ENCODE results near the gene DNPH1. TPM values are rescaled to one million over a fixed set of nuclear protein-coding genes. Genes with fewer than 3 reads are reported as not detected.

Gene DNPH1
- total and polyA plus RNA-seq, 4 experiments from 2014 or later = 32.8 to 159 (median 64.1) TPM

- Histone ChIP-seq H3K27me3 (ENCODE audit: insufficient read depth, low read length) (peaks cover 12% of the 10 kb centered on the region), H3K27ac (ENCODE audit: low read depth, low read length) (no peak overlapping the region), H3K9me3 (ENCODE audit: control insufficient read depth in 1 of 2, low read length in 2 of 2) (no peaks in the 10 kb centered on the region), H3K4me1 (ENCODE audit: insufficient read depth, low read length) (peaks cover 17% of the 10 kb centered on the region), H3K36me3 (ENCODE audit: insufficient read depth, low read length) (no peaks in the 10 kb centered on the region), H3K4me3 (ENCODE audit: low read length in 2 of 2) (peak overlapping the region in 1 of 2 donors; percentile 51)
- intact Hi-C loops (cut with micrococcal nuclease) = no loop called here
- Mint-ChIP-seq H3K4me3 (peak overlapping the region; percentile 83 to 93 (median 86)), H3K27me3 (peaks cover 6 to 19% of the 10 kb centered on the region in 2 donors), H3K36me3 (no peaks in the 10 kb centered on the region), H3K27ac (peak overlapping the region in 6 of 7 donors; percentile 15 to 92 (median 60)), H3K4me1 (peaks cover 4 to 9% (median 6%) of the 10 kb centered on the region in 4 donors), H3K9me3 (no peaks in the 10 kb centered on the region)
- ChIA-PET CTCF (ENCODE audit: partially characterized antibody) (interaction anchor here (1.6 kb wide), 1 partner anchor 121 kb away, joined by 4 read pairs; no protein-coding TSS in a partner anchor), POLR2A (ENCODE audit: partially characterized antibody) (interaction anchor here (0.6 to 0.8 kb wide), 2 partner anchors 94 to 283 kb away, joined by 3 read pairs; partner anchors contain the start of gene ZNF318)
- DNase-seq = peak; percentile 49 to 66 (median 53)
Measured at GRCh38 chr6:43275801-43276576, 46.7 kb upstream of the DNPH1 start.

DNA sequence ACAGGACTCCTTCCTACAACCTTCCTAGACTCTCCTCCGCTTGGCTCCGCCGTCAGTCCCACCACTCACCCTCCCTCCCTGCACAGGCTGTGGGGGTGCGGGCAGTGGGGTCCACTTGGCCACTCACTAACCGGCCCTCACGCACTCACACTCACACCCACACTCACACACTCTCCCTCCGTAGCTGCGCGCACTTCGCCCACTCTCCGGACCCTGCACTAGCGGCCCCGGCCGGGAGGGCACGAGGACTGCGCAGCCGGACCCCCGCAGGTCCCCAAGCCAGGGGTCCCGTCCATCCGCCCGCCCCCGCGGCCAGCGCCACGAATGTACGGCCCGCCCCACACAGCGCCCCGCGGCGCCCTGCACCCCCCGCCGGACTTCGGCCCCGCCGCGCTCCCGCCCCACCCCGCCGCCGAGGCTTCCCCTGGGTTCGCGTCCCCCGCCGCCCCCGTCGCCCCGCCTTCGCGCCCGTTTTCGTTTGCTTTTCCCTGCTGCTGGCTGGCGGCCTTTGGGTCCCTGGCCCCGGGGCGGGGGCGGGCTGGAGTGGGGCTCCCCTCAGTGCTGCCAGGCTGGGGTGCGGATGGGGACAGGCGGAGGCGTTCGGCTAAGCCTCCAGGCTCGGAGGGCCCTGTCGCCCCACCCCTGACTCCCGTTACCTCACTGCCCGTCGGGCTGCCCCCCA, 45.8 kb upstream of the DNPH1 start:
- ChIA-PET POLR2A (ENCODE audit: partially characterized antibody) (interaction anchor here (0.8 kb wide), 1 partner anchor 94 kb away, joined by 3 read pairs; the partner anchor contains the start of gene ZNF318), CTCF (ENCODE audit: partially characterized antibody) (no interaction called here)
- no peaks in the 10 kb centered on the region for H3K9me3 ChIP-seq (ENCODE audit: control insufficient read depth in 1 of 2, low read length in 2 of 2)
- H3K9me3 Mint-ChIP-seq = no peaks in the 10 kb centered on the region
- H3K27ac ChIP-seq (ENCODE audit: low read depth, low read length) = no peak overlapping the region
- peak overlapping the region in 1 of 2 donors; percentile 51 for H3K4me3 ChIP-seq (ENCODE audit: low read length in 2 of 2)
- intact Hi-C loops (cut with micrococcal nuclease) = no loop called here
- H3K27me3 ChIP-seq (ENCODE audit: insufficient read depth, low read length) = peaks cover 12% of the 10 kb centered on the region
- peaks cover 6 to 9% (median 7%) of the 10 kb centered on the region in 4 donors for H3K4me1 Mint-ChIP-seq
- H3K36me3 ChIP-seq (ENCODE audit: insufficient read depth, low read length) = no peaks in the 10 kb centered on the region
- H3K36me3 Mint-ChIP-seq = no peaks in the 10 kb centered on the region
- H3K4me1 ChIP-seq (ENCODE audit: insufficient read depth, low read length) = peaks cover 19% of the 10 kb centered on the region
- peaks cover 2 to 14% of the 10 kb centered on the region in 2 donors for H3K27me3 Mint-ChIP-seq
- H3K27ac Mint-ChIP-seq = peak overlapping the region in 1 of 7 donors; percentile 76
- H3K4me3 Mint-ChIP-seq = peak overlapping the region; percentile 71 to 93 (median 82)
- DNase-seq = peak in 4 of 5 donors; percentile 18 to 52 (median 22)

DNA sequence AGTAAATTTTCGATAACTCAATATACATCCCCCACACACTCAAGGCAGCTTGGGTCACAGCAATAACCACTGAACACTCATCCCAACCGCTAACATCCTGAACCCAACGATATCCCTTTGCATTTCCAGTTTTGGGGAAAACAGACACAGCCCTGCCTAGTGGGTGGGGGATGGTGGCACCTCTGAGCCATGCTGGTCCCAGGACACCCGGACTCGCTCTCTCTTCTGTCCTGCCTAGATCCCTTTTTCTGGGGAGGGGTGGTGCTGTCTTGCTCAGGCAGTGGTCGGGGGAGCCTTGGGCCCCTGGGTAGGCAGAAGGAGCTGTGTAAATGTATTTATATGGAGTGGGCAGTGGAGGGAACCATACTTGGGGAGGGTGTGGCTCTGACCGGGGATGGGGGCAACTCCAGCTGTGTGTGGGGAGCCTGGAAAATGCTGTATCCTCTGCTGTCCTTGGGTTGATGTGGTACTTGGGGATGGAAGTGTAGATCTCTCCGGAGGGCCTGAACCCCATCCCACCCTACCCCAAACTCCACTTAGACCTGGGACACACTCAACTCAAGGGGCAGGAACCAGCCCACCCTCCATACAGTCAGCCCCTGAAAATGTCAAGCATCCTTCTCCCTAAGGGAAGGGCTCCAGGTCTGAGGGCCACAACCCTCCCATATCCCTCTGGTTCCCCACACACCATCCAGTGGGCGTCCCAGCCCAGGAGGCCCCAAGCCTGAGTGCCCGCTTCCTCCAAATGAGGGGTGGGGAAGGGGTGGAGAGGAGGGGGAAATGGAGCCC, 45.0 kb upstream of the DNPH1 start:
- peaks cover 2 to 14% of the 10 kb centered on the region in 2 donors for H3K27me3 Mint-ChIP-seq
- H3K9me3 Mint-ChIP-seq = no peaks in the 10 kb centered on the region
- no peak for DNase-seq
- Histone ChIP-seq H3K27me3 (ENCODE audit: insufficient read depth, low read length) (peaks cover 12% of the 10 kb centered on the region), H3K36me3 (ENCODE audit: insufficient read depth, low read length) (no peaks in the 10 kb centered on the region), H3K9me3 (ENCODE audit: control insufficient read depth in 1 of 2, low read length in 2 of 2) (no peaks in the 10 kb centered on the region), H3K4me3 (ENCODE audit: low read length in 2 of 2) (no peak overlapping the region), H3K4me1 (ENCODE audit: insufficient read depth, low read length) (peaks cover 24% of the 10 kb centered on the region), H3K27ac (ENCODE audit: low read depth, low read length) (no peak overlapping the region)
- intact Hi-C loops (cut with micrococcal nuclease) = no loop called here
- H3K27ac Mint-ChIP-seq = peak overlapping the region in 3 of 7 donors; percentile 40 to 65 (median 42)
- ChIA-PET POLR2A (ENCODE audit: partially characterized antibody) (no interaction called here), CTCF (ENCODE audit: partially characterized antibody) (no interaction called here)
- H3K4me1 Mint-ChIP-seq = peaks cover 6 to 11% (median 9%) of the 10 kb centered on the region in 4 donors
- peak overlapping the region; percentile 71 to 80 (median 72) for H3K4me3 Mint-ChIP-seq
- H3K36me3 Mint-ChIP-seq = no peaks in the 10 kb centered on the region

- ChIA-PET CTCF (ENCODE audit: partially characterized antibody) (interaction anchor here (1.0 kb wide), 1 partner anchor 125 kb away, joined by 3 read pairs; no protein-coding TSS in a partner anchor), POLR2A (ENCODE audit: partially characterized antibody) (no interaction called here)
- Histone ChIP-seq H3K4me1 (ENCODE audit: insufficient read depth, low read length) (peaks cover 29% of the 10 kb centered on the region), H3K27ac (ENCODE audit: low read depth, low read length) (no peak overlapping the region), H3K9me3 (ENCODE audit: control insufficient read depth in 1 of 2, low read length in 2 of 2) (no peaks in the 10 kb centered on the region), H3K4me3 (ENCODE audit: low read length in 2 of 2) (no peak overlapping the region), H3K27me3 (ENCODE audit: insufficient read depth, low read length) (peaks cover 12% of the 10 kb centered on the region), H3K36me3 (ENCODE audit: insufficient read depth, low read length) (no peaks in the 10 kb centered on the region)
- peaks cover 8 to 16% (median 13%) of the 10 kb centered on the region in 4 donors for H3K4me1 Mint-ChIP-seq
- H3K27ac Mint-ChIP-seq = peak overlapping the region in 2 of 7 donors; percentile 24 to 40
- DNase-seq = no peak
- H3K9me3 Mint-ChIP-seq = no peaks in the 10 kb centered on the region
- peak overlapping the region in 3 of 8 donors; percentile 62 to 74 (median 63) for H3K4me3 Mint-ChIP-seq
- peaks cover 2 to 14% of the 10 kb centered on the region in 2 donors for H3K27me3 Mint-ChIP-seq
- intact Hi-C loops (cut with micrococcal nuclease) = no loop called here
- H3K36me3 Mint-ChIP-seq = no peaks in the 10 kb centered on the region
Measured at GRCh38 chr6:43273707-43274106, 44.4 kb upstream of the DNPH1 start.

DNA sequence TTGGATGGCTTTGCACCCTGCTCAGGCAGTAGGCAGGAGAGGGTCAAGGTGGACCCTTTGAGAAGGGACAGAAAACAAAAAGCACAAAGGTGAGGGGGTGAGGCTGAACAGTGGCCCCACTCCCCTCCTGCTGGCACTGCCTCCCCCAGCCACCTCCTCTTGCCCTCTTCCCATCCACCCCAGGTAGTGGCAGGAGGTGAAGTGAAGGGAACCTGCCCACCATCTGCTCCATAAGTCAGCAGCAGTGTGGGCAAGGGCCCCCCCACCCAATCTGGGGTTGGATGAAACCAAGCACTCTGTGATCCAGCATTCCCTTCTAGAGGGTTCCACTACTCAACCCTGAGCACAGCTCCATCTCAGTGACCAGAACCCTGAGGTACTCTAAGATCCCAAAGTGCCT, 42.7 kb upstream of the DNPH1 start:
- Histone ChIP-seq H3K27ac (ENCODE audit: low read depth, low read length) (no peak overlapping the region), H3K4me1 (ENCODE audit: insufficient read depth, low read length) (peaks cover 36% of the 10 kb centered on the region), H3K4me3 (ENCODE audit: low read length in 2 of 2) (no peak overlapping the region), H3K36me3 (ENCODE audit: insufficient read depth, low read length) (no peaks in the 10 kb centered on the region), H3K27me3 (ENCODE audit: insufficient read depth, low read length) (peaks cover 9% of the 10 kb centered on the region), H3K9me3 (ENCODE audit: control insufficient read depth in 1 of 2, low read length in 2 of 2) (no peaks in the 10 kb centered on the region)
- Mint-ChIP-seq H3K9me3 (no peaks in the 10 kb centered on the region), H3K27ac (no peak overlapping the region), H3K27me3 (peaks cover 2 to 11% of the 10 kb centered on the region in 2 donors), H3K36me3 (no peaks in the 10 kb centered on the region), H3K4me3 (no peak overlapping the region), H3K4me1 (peaks cover 8 to 16% (median 12%) of the 10 kb centered on the region in 4 donors)
- DNase-seq = no peak
- POLR2A ChIA-PET (ENCODE audit: partially characterized antibody) = no interaction called here
- intact Hi-C loops (cut with micrococcal nuclease) = no loop called here
- CTCF ChIA-PET (ENCODE audit: partially characterized antibody) = interaction anchor here (0.7 kb wide), 1 partner anchor 43 kb away, joined by 3 read pairs; the partner anchor contains the start of gene DNPH1

DNA sequence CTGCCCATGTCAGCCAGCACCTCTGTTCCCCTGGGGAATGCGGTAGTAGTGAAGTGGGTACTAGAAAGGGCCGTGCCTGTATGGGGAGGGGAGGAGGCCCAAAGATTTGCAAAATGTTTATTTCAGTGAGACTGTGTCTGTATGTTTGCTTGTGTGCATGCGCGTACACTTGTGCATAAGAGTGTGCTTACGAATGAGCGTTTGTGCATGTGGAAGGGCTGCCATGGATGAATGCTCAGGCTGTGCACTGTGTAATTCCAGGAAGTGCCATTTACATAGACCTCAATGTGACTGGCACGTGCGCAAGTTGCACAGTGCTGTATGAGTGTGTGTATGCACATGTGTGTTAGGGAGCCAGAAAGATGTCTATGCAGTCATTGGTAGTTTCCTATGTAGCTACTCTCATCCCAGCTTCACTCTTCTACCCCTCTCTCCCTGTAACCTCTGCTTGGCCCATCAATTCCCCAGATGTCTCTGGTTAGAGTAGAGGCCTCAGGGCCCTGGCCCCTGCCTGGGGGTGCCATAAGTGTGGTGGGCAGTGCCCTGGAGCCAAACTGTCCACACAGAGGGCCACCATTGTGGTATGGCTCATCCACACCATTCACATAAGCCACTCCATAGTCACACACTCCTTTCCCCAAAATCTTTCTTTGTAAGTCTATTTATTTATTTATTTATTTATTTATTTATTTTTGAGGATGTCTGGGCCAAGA, 42.0 kb upstream of the DNPH1 start:
- H3K9me3 ChIP-seq (ENCODE audit: control insufficient read depth in 1 of 2, low read length in 2 of 2) = no peaks in the 10 kb centered on the region
- peaks cover 2% of the 10 kb centered on the region for H3K27me3 ChIP-seq (ENCODE audit: insufficient read depth, low read length)
- H3K27ac Mint-ChIP-seq = no peak overlapping the region
- ChIA-PET POLR2A (ENCODE audit: partially characterized antibody) (no interaction called here), CTCF (ENCODE audit: partially characterized antibody) (no interaction called here)
- H3K36me3 Mint-ChIP-seq = no peaks in the 10 kb centered on the region
- H3K9me3 Mint-ChIP-seq = no peaks in the 10 kb centered on the region
- H3K4me3 ChIP-seq (ENCODE audit: low read length in 2 of 2) = no peak overlapping the region
- H3K4me1 Mint-ChIP-seq = peaks cover 8 to 16% (median 11%) of the 10 kb centered on the region in 4 donors
- no peak for DNase-seq
- intact Hi-C loops (cut with micrococcal nuclease) = no loop called here
- H3K4me3 Mint-ChIP-seq = peak overlapping the region in 2 of 8 donors; percentile 48 to 54
- H3K27me3 Mint-ChIP-seq = peaks cover 0 to 9% of the 10 kb centered on the region in 2 donors
- no peaks in the 10 kb centered on the region for H3K36me3 ChIP-seq (ENCODE audit: insufficient read depth, low read length)
- H3K27ac ChIP-seq (ENCODE audit: low read depth, low read length) = no peak overlapping the region
- H3K4me1 ChIP-seq (ENCODE audit: insufficient read depth, low read length) = peaks cover 29% of the 10 kb centered on the region
